Activated T-cell treated with anti-CD3 and anti-CD28 coated beads, Interleukin-2, amount 50 U/mL, for 1 hour (primary cell): Measurements from ENCODE around the gene SCIN.

Experiments
- DNase-seq: peaks from one replicate; pipeline ENCODE4 v3.0.0-alpha.2; 2020

The SCIN gene

DNA sequence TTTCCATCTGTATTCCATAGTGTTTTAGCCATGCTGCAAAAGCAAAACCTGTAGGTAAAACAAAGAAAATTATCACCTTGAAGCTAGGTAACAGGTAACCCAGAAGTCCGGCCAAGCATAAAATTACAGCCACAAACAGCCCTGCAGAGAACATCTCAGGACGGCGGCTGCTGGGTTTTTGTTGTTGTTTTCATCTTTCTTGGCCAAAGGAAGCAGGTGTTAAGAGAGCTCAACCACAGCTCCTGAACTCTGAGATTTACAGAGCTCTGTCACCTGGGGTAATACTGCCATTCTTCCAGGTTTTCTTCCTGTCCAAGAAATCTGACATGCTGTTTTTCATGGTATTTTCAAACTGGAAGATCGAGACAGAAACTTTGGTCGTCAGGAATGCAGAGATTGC lies 847 bp upstream of the SCIN start:
- no peak for DNase-seq

DNA sequence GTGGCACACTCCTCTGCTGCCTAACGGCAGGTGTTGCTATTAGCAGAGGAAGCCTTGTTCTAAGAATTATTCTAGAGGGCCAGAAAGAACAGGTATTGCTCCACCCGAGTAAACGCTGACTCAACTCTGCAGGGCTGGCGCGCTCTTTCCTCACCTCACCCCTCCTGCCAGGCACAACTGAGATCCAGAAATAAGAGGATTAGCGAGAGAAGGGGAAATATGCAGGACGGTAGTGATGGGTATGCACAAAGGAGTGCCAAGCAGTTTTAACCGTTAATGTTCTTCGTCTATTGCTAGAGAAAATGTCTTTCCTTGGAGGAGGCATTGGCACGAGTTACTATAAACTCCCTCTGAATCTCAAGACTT lies 369 bp upstream of the SCIN start:
- no peak for DNase-seq

DNA sequence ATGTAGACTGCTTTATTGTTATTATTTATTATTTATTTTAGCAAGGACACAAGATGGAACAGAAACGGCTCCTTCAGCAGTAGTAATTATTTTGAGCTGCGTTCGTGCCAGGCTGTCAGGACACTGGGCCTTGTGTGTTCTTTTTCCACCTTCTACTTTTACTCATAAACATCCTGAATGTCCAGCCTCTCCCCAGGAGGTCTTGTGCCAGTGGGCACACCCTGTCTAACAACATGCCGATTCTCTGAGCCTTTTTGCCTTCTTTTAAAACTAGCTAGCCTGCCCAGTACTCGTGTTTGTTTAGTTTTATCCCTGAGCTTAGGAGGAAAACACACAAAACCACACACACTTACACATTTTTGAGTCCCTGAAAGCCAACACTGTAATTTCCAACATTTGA lies 1.2 kb downstream of the SCIN start:
- no peak for DNase-seq

DNA sequence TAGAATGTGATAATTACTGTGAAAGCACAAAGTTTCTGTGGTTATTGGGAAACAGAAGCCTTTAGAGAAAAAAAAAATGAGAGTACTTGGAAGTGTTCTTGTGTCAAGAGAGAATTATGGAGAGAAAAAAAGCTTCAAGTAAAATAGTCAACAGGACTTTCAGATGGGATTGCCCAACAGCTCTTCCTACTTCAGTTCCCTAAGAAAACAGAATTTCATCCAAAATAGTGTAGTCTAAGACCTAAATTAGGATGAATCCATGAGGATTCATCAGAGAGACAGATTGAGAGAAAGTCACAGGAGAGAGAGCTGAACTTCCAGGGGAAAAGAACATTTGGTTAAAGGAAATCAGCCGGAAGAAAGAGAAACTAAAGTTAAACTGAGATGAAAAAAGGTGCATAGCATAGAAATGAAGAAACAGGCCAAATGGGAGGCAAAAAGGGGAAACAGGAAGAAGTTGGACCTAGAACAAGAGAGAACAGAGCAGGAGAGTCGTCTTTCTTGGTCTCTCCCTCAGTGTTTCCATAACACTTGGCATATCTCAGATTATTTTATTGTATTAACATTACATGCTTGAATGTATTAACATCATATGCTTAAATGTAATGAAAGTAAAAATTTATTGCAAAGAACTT lies 2.5 kb downstream of the SCIN start:
- no peak for DNase-seq

DNA sequence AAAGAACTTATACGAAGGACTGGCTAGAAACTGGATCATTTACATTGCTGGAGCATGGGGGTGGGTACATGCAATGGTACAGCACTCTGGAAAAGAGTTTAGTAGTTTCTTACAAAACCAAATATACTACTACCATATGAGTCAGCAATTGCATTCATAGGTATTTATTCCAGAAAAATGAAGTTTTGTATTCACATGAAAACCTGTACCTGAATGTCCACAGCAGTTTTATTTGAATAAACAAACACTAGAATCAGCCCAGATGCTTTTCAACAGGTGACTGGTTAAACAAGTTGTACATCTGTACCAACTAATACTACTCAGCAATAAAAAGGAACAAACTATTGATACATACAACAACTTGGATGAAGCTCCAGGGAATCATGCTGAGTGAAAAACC lies 3.4 kb downstream of the SCIN start:
- no peak for DNase-seq

DNA sequence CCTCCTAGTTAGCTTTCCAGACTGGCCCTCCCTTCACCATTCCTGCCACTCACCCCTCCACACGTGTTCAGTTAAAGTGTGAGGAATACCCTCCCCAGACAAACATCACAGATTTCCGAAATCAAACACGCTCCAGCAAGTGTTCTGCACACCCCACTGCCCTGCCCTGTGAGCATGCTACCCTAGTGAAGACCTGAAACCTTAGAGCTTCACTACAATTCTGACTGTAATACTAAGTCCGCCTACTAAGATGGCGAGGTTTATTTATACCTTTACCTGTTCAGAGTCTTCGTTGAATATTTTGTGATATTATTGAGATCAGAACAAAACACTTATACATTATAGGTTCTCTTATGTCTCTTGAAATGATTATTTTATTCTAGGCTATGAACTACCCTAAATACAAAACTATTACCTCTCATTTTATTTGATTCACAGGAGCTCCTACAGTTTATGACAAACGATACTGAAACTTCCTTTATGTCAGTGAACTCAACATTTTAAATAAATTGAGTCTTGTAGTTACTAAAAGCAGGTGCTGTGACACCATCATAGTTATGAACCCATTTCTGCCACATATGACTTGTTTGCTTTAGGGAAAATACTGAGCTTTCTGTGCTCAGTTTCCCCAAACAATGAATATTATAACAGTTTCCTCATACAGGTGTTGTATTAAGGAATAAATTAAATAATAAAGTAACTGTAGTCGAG lies 8.6 kb downstream of the SCIN start:
- DNase-seq: no peak

DNA sequence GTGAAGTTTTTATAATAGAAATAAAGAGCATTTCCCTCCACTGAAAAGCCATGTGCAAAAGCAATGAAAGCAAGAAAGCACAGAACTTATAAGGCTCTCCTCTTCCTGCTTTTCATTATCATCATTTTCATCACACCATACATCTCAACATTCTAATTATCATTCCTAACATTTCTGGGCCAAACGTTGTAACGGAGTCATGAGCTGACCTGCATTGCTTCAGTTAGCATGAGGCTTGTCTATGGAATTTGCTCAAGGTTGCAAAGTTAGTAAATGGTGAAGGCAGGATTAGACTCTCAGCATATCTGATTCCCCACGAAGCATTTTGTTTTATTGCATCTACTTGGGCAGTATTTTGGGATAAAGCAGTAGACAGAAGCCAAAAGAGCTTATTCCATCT lies 11.4 kb downstream of the SCIN start:
- DNase-seq: no peak

DNA sequence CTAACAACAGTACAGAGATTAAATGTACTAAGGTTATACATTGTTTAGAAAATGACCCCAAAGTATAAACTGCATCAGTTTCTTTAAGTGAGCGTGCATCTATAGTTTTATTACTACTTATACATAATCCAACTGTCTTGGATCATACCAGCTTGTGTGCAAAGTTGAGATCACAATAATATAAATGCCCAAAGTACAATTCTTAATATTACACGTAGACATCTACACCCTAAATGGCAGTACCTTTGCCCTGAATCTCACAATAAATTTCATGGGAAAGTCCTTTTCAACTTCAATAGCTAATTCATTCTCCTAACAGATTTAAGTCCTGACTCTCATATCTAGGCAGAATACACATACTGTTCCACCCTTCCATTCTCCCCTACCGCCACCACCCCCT lies 11.8 kb downstream of the SCIN start:
- DNase-seq: no peak

DNA sequence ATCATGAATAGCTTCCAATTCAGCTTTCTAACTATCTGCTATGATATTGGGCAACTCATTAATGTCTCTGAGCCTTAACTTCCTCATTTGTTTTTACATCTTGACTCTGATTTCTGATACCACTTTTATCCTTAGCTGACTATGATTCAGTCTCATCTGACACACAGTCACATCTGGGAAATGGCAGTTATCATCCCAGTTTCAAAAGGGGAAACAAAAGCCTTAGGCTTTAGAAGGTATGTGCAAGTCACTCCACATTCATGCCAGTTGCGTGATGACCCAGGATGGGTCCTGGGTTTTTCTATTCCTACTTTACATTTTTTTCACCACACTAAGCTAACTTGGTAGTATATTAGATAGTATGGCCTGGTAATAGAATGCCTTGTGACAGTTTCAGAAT lies 12.7 kb downstream of the SCIN start:
- no peak for DNase-seq

DNA sequence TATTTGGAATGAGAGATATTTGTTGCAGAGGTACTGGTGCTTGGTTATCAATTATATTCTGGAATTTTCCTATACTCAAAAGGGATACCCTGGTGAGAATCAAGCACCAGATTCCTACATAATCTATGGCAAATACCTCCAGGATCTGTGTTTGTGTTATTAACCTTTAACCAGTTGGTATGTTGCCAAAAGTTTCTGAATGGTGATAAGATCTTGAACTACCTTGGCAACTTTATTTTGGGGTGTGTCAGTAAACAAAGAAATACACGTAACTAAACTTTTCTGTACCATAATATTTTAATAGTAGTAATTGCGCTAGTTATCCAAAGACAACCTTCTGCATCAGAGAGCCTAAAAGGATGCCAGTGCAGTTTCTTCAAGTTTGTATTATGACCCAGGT lies 13.4 kb downstream of the SCIN start:
- no peak for DNase-seq

DNA sequence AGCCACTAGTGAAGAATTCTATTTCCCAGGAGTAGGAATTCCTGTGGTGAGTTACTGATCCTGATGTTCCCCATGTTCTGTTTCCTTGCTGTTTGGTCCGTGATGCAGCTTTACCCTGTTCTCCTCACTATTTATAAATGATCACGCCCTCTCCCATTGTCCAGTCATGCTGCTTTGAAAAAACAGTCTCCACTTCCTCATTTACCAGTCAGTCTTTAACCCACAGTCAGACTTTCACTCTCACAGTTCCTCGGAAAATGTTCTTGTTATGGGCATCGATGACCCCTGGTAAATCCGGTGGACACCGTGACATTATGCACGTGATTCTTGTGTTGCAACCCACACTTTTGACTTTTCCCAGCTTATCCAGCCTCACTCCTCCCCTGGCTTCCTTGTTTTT lies 14.4 kb downstream of the SCIN start:
- no peak for DNase-seq

DNA sequence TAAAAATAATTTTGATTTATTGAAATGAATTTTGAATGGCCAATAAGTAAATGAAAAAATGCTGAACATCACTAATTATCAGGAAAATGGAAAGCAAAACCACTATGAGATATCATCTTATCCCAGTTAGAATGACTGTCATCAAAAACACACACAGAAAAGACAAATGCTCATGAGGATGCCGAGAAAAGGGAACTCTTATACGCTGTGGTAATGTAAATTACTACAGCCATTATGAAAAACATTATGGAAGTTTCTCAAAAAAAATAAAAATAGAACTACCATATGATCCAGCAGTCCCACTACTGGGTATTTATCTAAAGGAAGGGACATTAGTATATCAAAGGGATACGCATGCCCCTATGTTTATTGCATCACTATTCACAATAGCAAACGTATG lies 15.8 kb downstream of the SCIN start:
- no peak for DNase-seq

DNA sequence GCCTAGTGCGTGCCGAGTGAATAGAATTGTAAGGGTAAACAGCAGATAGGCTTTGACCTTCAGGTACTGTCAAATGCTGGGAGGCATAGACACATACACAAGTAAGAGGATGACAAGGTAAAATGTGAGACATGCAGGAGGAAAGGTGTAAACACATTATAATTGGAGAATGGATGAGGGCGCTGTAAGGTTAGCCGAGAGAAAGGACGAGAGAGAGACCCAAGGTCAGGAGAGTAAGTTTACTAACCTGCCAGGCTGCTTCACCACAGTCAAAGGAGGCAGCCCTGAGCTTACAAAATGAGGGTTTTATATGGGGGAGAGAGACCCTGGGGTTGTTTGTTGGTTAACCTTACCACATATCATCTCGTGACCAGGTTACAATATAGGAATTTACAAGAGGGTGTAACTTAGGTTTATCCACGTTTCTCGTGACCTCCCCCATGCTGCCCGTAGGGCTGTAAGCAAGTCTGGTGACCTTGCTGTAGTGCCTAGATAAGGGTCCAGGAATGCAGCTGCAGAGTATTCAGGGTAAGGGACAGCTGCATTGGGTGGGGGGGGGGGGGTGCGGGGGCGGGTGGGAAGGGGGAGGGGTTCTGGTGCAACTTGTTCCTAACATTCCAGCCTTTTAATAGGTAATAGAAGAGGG lies 17.9 kb downstream of the SCIN start:
- DNase-seq: no peak

DNA sequence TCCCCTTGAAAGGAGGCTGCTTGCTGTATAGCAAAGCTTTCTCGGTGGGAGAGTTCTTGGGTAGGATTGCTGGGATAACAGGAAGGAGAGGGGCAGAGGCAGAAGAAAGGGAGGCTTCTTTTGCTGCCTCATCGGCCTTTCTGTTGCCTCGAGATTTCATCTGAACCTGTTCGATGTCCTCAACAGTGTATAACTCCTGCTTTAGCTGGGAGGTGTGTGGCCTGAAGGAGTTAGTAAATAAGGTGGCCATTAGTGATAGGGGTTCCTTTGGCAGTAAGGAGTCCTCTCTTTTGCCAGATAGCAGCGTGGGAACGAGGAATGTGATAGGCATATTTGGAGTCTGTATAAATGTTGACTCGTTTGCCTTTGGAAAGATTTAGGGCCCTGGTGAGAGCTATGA lies 20.0 kb downstream of the SCIN start:
- no peak for DNase-seq

DNA sequence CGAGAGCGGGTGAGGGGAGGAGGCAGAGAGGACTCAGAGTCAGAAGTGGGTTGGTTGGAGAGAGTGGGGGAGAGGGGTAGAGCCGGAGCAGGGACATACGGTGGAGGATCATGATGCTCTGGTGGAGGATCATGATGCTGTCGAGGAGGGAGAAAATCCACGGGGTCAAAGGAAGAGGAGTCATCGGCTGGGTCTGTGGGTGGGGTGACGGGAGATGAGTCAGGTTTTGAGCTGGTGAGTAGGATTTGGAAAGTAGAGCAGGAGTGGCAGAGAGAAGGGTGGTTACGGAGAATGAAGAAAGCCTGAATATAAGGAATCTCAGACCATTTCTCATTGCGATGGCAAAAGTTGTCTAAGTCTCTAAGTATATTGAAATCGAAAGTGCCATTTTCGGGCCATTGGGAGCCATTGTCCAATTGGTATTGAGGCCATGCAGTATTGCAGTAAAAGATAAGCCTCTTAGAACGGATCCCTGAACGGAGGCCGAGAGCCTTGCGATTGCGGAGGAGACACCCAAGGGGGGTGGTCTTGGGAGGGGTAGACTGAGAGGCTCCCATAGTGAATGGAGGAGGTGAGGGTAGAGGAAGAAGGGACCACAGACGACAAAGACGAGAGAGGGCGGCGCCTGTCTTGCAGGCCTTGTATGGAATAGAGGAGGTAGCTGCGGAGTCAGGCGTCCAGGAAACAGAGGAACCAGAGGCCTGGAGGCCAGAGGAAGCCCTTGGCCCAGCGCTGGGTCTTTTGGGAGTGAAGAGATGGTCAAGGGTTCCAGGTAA lies 23.8 kb downstream of the SCIN start:
- no peak for DNase-seq

DNA sequence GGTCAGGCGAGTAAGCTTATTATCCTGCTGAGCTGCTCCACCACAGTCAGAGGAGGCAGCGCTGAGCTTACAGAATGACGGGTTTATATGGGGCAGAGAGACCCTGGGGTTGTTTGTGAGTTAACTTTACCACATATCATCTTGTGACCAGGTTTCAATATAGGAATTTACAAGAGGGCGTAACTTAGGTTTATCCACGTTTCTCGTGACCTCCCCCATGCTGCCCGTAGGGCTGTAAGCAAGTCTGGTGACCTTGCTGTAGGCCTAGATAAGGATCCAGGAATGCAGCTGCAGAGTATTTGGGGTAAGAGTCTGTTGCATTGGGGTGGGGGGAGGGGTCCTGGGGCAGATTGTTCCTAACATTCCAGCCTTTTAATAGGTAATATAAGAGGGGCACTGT lies 24.6 kb downstream of the SCIN start:
- no peak for DNase-seq

DNA sequence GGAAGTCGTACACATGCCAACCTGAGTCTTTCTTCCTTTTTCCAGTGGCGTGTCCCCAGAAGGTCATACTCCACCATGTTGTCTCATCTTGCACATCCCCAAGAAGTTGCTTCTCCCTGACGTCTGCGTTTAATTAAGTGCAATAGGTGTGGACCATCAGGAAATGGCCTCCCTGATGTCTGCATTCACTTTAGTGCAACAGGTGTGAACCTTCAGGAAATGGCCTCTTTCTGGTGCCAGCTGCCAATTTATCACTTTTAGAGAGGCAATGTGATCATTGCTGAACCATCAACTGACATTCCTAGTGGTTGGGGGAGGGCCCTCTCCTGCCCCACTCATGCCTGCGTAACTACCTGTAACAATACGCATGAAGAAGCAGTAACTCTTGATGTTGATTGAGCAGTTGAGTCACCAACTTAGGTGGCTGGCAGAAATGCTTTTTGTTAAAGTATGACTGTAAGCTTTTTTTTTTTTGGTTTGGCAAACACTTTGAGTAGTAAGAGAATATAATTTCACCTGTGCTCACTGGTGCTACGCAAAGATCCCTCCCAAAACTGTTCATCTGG lies 25.8 kb downstream of the SCIN start:
- DNase-seq: no peak

DNA sequence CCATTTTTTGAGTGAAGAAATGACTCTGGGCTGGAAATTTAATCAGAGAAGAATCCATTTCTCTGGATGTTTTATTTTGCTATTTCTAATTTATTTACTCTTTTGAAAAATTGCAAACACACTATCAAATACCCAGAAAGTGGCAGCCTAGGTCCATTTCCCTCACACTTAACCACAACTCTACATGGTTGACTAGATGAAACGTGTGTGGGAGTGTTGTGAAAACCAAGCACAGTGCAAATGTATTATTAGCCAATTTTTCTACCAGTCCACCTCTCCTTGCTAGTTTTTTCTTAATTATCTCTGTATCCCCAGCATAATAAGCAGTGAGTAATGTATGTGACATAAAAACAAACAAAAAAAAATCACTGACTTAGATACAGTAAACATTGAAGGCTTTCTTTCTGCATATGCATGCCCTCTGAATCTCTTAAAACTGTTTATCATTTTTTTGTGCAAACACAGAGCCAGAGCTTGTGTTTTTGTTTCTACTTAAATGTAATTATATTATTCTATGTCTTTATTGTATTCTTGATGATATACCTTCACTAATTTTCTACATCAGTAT lies 30.9 kb downstream of the SCIN start:
- no peak for DNase-seq

DNA sequence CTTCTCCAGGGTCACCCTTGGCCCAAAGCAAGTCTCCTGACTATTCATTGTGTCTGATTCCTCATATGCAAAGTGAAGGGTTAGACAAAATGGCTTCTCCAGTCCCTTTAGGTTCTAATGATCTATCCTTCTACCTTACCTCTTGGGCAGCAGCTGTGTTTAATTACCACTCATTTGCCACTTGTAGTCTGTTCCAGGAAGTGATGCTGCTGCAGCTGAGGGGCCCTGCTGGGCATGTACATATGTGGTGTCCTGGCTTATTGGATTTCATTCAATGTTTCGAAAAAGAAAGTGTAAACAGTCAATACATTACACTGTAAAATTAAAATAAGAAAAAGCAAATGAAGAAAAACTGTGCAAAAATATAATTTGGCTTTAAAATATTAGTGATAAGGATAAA lies 36.6 kb downstream of the SCIN start:
- no peak for DNase-seq

DNA sequence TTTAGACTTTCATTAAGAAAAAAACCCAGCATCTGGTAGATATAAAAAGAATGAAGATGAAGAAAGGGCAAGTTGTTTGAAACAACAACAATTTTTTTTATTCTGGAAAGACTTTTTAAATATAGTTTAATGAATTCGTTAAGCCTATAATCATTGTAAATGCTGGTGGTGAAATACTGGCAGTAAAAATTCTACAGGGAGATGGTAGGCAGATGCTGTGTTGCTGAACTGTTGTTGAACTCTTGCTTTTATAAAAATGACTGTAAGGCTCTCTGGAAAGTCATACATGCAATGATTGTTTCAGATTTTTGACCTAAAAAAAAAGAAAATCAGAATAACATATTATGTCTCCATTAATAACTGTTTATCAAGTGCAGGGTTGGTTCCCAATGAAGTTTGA lies 39.0 kb downstream of the SCIN start:
- no peak for DNase-seq

DNA sequence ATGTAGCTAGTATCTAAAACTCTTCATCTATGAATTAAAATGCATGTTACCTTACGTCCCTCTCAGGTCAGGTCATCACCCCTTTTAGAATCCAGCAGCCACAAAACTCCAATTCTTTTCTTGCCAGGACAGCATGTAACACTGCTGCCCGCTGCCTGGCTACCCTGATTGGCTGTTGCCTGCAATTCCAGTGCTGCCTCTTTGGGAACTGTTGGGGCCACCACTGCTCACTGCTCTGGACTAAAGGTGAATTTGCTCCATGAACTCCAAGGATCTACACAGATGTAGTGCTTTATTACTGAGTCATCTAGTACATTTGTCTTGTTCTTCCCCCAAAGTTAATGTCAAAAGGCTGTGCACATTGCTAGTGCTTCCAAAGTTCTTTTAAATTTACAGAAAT lies 40.4 kb downstream of the SCIN start:
- no peak for DNase-seq

DNA sequence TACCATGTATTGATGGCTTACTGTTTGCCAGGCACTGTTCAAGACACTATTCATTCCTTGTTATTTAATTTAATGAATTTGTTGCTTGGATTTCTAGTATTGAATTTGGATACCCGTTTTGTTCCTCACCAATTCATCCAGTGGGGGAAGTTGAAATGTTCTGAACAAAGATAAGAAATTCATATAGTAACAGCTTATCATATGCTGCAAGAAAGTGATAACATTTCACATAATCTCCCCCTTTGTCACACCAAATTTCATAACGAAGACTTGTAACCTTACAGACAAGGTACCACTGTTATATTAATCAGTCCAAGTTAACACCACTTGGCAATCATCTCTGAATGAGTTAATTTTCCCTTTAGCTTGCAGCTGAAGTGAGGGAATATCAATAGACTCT lies 42.1 kb downstream of the SCIN start:
- DNase-seq: no peak

DNA sequence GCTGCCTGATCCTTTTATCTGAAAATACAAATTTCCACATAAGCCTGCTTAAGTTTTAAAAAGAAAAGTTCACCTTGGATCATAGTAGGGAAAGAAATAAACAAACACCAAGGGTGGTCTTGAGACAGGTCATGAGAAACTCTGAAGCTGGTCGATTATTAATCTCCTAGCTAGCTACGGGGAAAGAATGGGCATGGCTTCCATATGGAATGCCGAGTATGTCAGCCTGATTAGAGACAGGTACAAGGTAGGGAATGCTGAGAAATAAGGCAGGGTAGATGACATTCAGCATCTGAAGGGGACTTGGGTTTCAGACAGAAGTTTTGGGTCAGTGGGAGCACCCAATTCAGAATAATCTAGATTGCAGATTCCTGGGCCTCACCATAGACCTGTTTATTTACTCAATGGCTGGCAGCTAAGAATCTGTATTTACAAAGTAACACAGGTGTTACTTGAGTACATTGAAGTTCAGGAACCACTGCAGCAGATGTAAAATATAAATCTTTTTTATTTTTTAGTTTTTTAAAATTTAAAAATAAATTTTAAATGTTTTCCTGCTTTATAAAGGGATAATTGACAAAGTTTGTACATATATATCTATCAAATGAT lies 49.0 kb downstream of the SCIN start:
- no peak for DNase-seq
